HEK293 (cell line): Measurements from ENCODE around the gene AQP10.
"Not testable (repeated sequence)": the region's sequence is repeated elsewhere in the genome, so short reads cannot be mapped to it uniquely, and the experiment has no call there.

Source experiments
- CTCF ChIA-PET: fragments of 350-600 bp; formaldehyde crosslinking; extraction: SDS; loops from one replicate; lab custom pipeline; 2021; ENCODE audit warnings: antibody characterized with exemption; lab: Yijun Ruan, JAX
- POLR2A ChIA-PET: fragments of 300-600 bp; formaldehyde crosslinking; extraction: SDS; loops from one replicate; lab custom pipeline; 2020; ENCODE audit warnings: antibody characterized with exemption, inconsistent platforms; lab: Yijun Ruan, JAX
- H3K27ac ChIP-seq: fragments of 200-500 bp; sonication (Bioruptor generic); 2 replicates; pipeline ENCODE4 v1.5.1; 2014; ENCODE audit warnings: low read depth, low read length, control low read depth, inconsistent platforms; ENCODE audit errors: extremely low read depth
- H3K36me3 ChIP-seq, 2 experiments: fragments of 200-500 bp in 1 of 2; sonication (Bioruptor generic) in 1 of 2; 1 replicate in 1 of 2; 2 replicates in 1 of 2; pipeline ENCODE4 v1.5.1; 2014 to 2017; ENCODE audit warnings: inconsistent platforms in 2 of 2, low read length in 2 of 2; ENCODE audit not compliant: control insufficient read depth in 2 of 2, insufficient read depth in 1 of 2
- H3K4me1 ChIP-seq: fragments of 200-500 bp; sonication (Bioruptor generic); 2 replicates; pipeline ENCODE4 v1.5.1; 2014; ENCODE audit warnings: mild to moderate bottlenecking, low read length, inconsistent platforms; ENCODE audit not compliant: control insufficient read depth, insufficient read depth
- H3K4me3 ChIP-seq: 2 replicates; pipeline ENCODE4 v1.5.1; 2011; ENCODE audit warnings: low read depth, mild to moderate bottlenecking, control low read depth, low read length, moderate library complexity
- H3K9me3 ChIP-seq: fragments of 200-500 bp; sonication (Bioruptor generic); 2 replicates; pipeline ENCODE4 v1.5.1; 2014; ENCODE audit warnings: low read depth, low read length, inconsistent platforms; ENCODE audit not compliant: control insufficient read depth, insufficient read depth
- OVOL3 ChIP-seq: fragments of 450-650 bp; formaldehyde crosslinking; IDR thresholded peaks from 2 replicates; pipeline ENCODE4 v1.5.1; 2016; ENCODE audit warnings: missing biosample characterization, missing genetic modification characterization
- SP3 ChIP-seq: fragments of 450-650 bp; formaldehyde crosslinking; IDR thresholded peaks from 2 replicates; pipeline ENCODE4 v1.5.1; 2016; ENCODE audit warnings: missing biosample characterization, missing genetic modification characterization
- TRIM28 ChIP-seq: IDR thresholded peaks from 2 replicates; pipeline ENCODE4 v1.6.1; 2011; ENCODE audit warnings: low read length, control low read depth, borderline replicate concordance
- ZBTB21 ChIP-seq: fragments of 450-650 bp; formaldehyde crosslinking; IDR thresholded peaks from 2 replicates; pipeline ENCODE4 v1.5.1; 2017; ENCODE audit warnings: missing biosample characterization, missing genetic modification characterization
- ZFP3 ChIP-seq: fragments of 450-650 bp; formaldehyde crosslinking; IDR thresholded peaks from 2 replicates; pipeline ENCODE4 v1.5.1; 2016; ENCODE audit warnings: low read depth, missing biosample characterization, missing genetic modification characterization
- ZNF138 ChIP-seq: fragments of 450-650 bp; formaldehyde crosslinking; IDR thresholded peaks from 2 replicates; pipeline ENCODE4 v1.5.1; 2016; ENCODE audit warnings: missing biosample characterization, missing genetic modification characterization, borderline replicate concordance
- ZNF223 ChIP-seq: fragments of 450-650 bp; formaldehyde crosslinking; IDR thresholded peaks from 2 replicates; pipeline ENCODE4 v1.5.1; 2016; ENCODE audit warnings: missing biosample characterization, missing genetic modification characterization
- ZNF341 ChIP-seq: fragments of 450-650 bp; formaldehyde crosslinking; IDR thresholded peaks from 2 replicates; pipeline ENCODE4; 2016; ENCODE audit warnings: low read depth, missing biosample characterization, missing genetic modification characterization
- ZNF366 ChIP-seq: fragments of 450-650 bp; formaldehyde crosslinking; conservative IDR thresholded peaks from 2 replicates; pipeline ENCODE4 v1.5.1; 2016; ENCODE audit warnings: missing biosample characterization, missing genetic modification characterization
- ZNF416 ChIP-seq: fragments of 450-650 bp; formaldehyde crosslinking; IDR thresholded peaks from 2 replicates; pipeline ENCODE4 v1.5.1; 2016; ENCODE audit warnings: missing biosample characterization, missing genetic modification characterization
- ZNF544 ChIP-seq: fragments of 450-650 bp; formaldehyde crosslinking; IDR thresholded peaks from 2 replicates; pipeline ENCODE4 v1.5.0; 2017; ENCODE audit warnings: missing biosample characterization, missing genetic modification characterization
- ZNF600 ChIP-seq: fragments of 450-650 bp; formaldehyde crosslinking; IDR thresholded peaks from 2 replicates; pipeline ENCODE4 v1.5.1; 2016; ENCODE audit warnings: missing biosample characterization, missing genetic modification characterization
- ZNF610 ChIP-seq: fragments of 450-650 bp; formaldehyde crosslinking; IDR thresholded peaks from 2 replicates; pipeline ENCODE4 v1.5.1; 2016; ENCODE audit warnings: missing biosample characterization, missing genetic modification characterization, borderline replicate concordance
- ZNF658 ChIP-seq: fragments of 450-650 bp; formaldehyde crosslinking; IDR thresholded peaks from 2 replicates; pipeline ENCODE4; 2016; ENCODE audit warnings: missing biosample characterization, missing genetic modification characterization
- ZNF664 ChIP-seq: fragments of 450-650 bp; formaldehyde crosslinking; IDR thresholded peaks from 2 replicates; pipeline ENCODE4 v1.5.1; 2016; ENCODE audit warnings: missing biosample characterization, missing genetic modification characterization
- ZNF677 ChIP-seq: fragments of 450-650 bp; IDR thresholded peaks from 2 replicates; pipeline ENCODE4 v1.5.0; 2018; ENCODE audit warnings: missing biosample characterization, mild to moderate bottlenecking, missing genetic modification characterization, moderate library complexity
- ZNF777 ChIP-seq: fragments of 450-650 bp; formaldehyde crosslinking; IDR thresholded peaks from 2 replicates; pipeline ENCODE4 v1.5.1; 2017; ENCODE audit warnings: missing biosample characterization, missing genetic modification characterization, borderline replicate concordance
- TF ChIP-seq, protein P1 (sequence below): fragments of 450-650 bp; formaldehyde crosslinking; IDR thresholded peaks from 2 replicates; pipeline ENCODE4 v1.5.1; 2016; ENCODE audit warnings: missing biosample characterization, missing genetic modification characterization
- TF ChIP-seq, protein P2 (sequence below): fragments of 450-650 bp; formaldehyde crosslinking; IDR thresholded peaks from 2 replicates; pipeline ENCODE4 v1.5.1; 2016; ENCODE audit warnings: missing biosample characterization, missing genetic modification characterization
- TF ChIP-seq, protein P3 (sequence below): fragments of 450-650 bp; formaldehyde crosslinking; IDR thresholded peaks from 2 replicates; pipeline ENCODE4 v1.5.1; 2017; ENCODE audit warnings: missing biosample characterization, missing genetic modification characterization

Gene AQP10

DNA sequence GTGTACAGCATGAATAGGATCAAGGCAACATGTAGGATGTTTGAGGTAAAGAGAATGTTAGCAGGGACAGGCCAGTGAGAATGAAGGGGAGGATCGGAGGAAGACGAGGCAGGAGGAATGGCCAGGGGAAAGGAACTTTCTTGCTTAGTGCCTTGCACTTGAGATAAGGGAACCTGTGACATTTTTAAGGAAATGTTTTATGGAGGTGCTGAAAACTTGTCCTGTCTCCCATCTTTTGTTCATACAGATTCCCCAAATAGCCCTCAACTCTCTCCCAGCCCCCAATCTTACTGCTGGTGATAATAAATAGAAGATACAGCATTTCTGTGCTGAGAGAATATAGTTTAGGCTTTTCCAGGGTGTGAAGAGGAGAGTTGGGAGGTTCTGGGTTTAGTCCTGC lies 18.0 kb downstream of the AQP10 start (continued):
- TF ChIP-seq ZNF223 (tag by site-specific recombination) (no peak), ZNF138 (tag by site-specific recombination) (no peak), ZNF777 (no peak), ZFP3 (no peak), ZNF600 (tag by site-specific recombination) (no peak), ZBTB21 (tag by site-specific recombination) (no peak)

DNA sequence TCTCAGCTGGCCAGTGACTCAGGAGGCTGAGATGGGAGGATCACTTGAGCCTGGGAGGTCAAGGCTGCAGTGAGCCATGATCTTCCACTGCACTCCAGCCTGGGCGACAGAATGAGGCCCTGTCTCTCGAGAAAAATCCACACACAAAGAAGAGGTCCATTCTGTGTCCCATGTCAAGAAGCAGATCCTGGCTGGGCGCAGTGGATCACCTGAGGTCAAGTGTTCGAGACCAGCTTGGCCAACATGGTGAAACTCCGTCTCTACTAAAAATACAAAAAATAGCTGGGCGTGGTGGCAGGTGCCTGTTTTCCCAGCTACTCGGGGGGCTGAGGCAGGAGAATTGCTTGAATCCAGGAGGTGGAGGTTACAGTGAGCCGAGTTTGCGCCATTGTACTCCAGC lies 20.5 kb downstream of the AQP10 start:
- H3K4me1 ChIP-seq, H3K4me3 ChIP-seq, H3K9me3 ChIP-seq, POLR2A ChIA-PET, H3K27ac ChIP-seq: not testable (repeated sequence)
- H3K36me3 ChIP-seq, result peaks cover 14 to 94% of the 10 kb centered on the region in 2 experiments; a peak in 2 of 3 replicates
- CTCF ChIA-PET, result interaction anchor here (0.6 kb wide), 1 partner anchor 22 kb away, joined by 3 read pairs; no protein-coding TSS in a partner anchor

DNA sequence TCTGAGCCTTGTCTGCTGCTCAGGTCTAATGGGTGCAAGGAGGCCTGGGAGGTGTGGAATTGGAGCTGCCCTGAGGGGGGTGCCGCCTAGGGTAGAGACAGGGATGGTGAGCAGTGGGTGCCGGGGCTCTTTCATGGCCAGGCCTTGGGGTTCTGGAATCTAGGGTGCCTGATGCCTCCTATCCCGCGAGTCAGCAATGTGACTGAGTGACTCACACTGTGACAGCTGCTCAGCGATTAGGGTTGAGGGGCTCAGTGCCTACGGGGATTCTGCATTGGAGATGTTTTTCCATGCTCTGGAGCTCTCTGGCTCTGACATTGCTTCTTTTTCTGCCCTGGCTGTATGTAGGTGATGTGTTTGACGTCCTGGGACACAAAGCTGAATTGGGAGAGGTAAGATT lies 21.2 kb downstream of the AQP10 start:
- no peaks in the 10 kb centered on the region for H3K4me1 ChIP-seq
- H3K9me3 ChIP-seq, result no peaks in the 10 kb centered on the region
- H3K4me3 ChIP-seq, result no peak overlapping the region
- ChIA-PET POLR2A (no interaction called here), CTCF (interaction anchor here (0.6 to 2.0 kb wide), 3 partner anchors 14 to 204 kb away, joined by 3 to 5 read pairs (median 4); no protein-coding TSS in a partner anchor)
- no peak overlapping the region for H3K27ac ChIP-seq
- TF ChIP-seq TRIM28 (no peak), ZNF366 (no peak), ZNF610 (tag by site-specific recombination) (no peak), ZNF544 (tag by site-specific recombination) (no peak), SP3 (tag by site-specific recombination) (no peak), OVOL3 (tag by site-specific recombination) (no peak), ZNF677 (tag by site-specific recombination) (no peak), ZNF664 (no peak), ZNF341 (tag by site-specific recombination) (no peak), ZNF658 (tag by site-specific recombination) (no peak), ZNF600 (tag by site-specific recombination) (no peak), ZNF416 (no peak)
- TF ChIP-seq, protein P1, sequence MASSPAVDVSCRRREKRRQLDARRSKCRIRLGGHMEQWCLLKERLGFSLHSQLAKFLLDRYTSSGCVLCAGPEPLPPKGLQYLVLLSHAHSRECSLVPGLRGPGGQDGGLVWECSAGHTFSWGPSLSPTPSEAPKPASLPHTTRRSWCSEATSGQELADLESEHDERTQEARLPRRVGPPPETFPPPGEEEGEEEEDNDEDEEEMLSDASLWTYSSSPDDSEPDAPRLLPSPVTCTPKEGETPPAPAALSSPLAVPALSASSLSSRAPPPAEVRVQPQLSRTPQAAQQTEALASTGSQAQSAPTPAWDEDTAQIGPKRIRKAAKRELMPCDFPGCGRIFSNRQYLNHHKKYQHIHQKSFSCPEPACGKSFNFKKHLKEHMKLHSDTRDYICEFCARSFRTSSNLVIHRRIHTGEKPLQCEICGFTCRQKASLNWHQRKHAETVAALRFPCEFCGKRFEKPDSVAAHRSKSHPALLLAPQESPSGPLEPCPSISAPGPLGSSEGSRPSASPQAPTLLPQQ, result no peak
- TF ChIP-seq, protein P2, sequence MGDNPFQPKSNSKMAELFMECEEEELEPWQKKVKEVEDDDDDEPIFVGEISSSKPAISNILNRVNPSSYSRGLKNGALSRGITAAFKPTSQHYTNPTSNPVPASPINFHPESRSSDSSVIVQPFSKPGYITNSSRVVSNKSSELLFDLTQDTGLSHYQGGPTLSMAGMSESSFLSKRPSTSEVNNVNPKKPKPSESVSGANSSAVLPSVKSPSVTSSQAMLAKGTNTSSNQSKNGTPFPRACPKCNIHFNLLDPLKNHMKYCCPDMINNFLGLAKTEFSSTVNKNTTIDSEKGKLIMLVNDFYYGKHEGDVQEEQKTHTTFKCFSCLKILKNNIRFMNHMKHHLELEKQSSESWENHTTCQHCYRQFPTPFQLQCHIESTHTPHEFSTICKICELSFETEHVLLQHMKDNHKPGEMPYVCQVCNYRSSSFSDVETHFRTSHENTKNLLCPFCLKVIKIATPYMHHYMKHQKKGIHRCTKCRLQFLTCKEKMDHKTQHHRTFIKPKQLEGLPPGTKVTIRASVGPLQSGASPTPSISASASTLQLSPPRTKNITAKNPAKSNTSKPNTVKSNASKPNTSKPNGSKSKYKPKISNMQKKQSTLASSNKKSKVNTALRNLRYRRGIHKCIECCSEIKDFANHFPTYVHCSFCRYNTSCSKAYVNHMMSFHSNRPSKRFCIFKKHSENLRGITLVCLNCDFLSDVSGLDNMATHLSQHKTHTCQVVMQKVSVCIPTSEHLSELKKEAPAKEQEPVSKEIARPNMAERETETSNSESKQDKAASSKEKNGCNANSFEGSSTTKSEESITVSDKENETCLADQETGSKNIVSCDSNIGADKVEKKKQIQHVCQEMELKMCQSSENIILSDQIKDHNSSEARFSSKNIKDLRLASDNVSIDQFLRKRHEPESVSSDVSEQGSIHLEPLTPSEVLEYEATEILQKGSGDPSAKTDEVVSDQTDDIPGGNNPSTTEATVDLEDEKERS (tag by site-specific recombination), result no peak
- TF ChIP-seq, protein P3, sequence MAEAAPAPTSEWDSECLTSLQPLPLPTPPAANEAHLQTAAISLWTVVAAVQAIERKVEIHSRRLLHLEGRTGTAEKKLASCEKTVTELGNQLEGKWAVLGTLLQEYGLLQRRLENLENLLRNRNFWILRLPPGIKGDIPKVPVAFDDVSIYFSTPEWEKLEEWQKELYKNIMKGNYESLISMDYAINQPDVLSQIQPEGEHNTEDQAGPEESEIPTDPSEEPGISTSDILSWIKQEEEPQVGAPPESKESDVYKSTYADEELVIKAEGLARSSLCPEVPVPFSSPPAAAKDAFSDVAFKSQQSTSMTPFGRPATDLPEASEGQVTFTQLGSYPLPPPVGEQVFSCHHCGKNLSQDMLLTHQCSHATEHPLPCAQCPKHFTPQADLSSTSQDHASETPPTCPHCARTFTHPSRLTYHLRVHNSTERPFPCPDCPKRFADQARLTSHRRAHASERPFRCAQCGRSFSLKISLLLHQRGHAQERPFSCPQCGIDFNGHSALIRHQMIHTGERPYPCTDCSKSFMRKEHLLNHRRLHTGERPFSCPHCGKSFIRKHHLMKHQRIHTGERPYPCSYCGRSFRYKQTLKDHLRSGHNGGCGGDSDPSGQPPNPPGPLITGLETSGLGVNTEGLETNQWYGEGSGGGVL (tag by site-specific recombination), result no peak
- H3K36me3 ChIP-seq, result peaks cover 14 to 99% of the 10 kb centered on the region in 2 experiments; a peak in 2 of 3 replicates
